Stimulated activated CD4-positive, alpha-beta T cell treated with anti-CD3 and anti-CD28 coated beads, TNF-alpha, amount 100 ng/mL, for 48 hours (primary cell): Measurements from ENCODE around the gene SMAD7.

Experiments
- DNase-seq, 3 donors: peaks; one replicate each; pipeline ENCODE4 v3.0.0-alpha.2; 2020; ENCODE audit warnings: low read depth in 3 of 3

SMAD7 gene

DNA sequence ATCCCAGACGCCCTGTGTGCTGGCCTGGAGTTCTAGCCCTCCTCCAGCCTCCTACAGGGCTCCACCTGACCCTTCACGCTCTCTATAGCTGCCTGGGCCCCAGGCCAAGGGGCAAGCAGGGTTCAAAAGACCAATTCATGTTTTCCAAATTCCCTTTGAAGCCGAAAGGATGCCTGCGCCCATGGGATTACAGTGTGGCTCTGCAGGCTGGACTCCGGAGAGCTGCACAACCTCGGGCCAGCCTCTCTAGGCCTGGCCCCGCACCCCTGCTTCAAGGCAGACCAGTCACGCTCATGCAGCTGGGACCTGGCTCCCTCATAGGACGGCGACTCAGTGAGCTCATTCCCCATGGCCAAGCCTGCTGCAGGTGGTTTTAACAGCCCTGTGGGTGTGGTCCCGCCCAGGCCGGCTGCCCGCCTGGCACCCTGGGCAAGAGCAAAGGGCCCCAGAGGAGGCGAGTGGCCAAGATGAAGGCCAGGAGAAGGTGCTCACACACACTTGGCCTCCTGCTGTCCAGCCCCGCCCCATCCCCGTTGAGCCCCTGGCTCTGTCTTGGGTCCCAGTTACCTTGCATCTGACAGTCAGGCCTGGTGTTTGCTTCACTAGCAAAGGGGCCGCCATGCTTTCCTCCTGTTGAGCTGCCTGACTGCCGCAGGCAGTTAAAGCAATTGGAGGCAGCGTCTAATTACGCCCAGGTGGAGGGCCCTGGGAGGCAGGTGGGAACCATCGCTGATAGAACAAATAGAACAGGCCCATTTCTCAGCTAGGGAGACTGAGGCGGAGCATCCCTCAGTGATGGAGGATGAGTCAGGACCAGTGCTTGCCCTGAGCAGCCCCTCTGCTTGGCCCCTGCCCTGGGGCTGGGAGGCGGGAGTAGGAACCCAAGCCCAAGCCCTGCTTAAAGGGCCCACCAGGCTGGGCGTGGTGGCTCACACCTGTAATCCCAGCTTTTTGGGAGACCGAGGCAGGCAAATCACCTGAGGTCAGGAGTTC is 56.9 kb downstream of the SMAD7 start:
- no peak for DNase-seq

DNA sequence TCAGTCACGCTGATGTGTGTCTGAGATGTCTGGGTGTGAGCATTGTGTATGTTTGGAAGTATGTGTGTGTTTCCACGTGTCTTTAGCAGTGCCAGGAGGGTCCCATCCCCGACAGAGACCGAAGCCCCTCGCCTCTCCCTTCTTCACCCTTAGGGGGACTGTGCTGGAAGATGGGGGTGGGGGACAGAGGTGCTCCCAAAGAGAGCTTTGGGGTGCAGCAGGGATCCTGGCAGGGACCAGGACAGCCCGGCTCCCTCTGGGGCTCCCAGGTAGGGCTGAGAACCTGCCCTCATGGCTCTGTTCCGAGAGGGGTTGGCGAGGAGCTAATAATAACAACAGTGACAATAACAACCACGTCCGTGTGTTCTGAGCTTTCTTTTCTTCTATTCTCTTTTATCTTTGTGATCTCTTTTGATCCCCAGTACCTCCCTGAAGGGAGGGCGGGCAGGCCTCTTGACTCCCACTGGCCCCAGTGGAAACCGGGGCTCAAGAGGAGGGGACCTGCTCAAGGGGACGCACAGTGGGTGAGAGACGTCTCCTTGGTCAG is 57.6 kb downstream of the SMAD7 start:
- DNase-seq, result no peak

DNA sequence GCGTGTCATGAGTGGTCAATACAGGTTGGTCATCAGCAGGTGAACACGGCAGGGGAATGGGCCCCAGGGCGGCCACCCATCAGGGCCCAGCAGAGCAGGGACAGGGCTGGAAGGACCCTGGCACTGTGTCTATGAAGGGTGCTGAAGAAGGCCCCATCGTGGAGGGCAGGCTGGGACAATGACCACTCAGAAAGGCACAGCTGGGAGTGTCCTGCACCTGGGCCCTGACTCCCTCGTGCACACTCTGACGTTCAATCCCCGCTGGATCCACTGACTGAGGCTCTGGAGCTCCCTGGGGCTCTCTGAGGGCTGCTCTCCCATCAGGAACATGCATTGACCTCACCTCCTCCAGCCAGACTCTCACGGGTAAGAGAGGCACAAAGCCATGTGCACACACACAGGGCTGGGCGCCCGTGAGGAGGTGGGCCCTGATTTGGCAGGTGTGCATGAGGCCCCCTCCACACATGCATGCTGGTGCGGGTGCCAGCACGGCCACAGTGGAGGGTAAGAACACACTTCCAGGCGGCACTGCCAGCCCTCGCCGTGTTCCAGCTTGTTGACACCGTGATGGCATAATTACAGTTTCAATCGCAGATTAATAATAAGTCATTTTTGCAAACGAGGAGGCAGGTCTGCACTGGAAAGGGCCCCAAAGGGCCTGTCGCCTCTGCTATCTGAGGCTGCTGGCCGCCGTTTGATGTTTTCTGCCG is 58.5 kb downstream of the SMAD7 start:
- DNase-seq, result no peak

DNA sequence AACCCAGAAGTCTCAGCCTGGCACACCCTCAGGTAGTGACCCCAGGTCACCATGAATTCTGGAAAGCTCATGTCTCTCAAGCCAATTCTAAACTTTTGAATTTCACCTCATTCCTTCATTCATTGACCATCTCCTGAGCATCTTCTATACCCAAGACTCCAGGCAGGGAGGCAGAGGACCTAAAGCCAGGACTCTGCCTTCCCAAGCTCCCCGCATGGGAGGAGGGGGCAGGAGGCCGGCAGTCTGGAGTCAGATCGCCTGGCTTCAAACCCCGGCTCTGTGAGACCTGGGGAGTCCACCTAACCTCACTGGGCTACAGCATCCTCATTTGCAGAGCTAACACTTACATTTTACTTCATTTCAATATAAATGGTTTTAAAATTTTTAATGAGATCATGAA is 59.0 kb downstream of the SMAD7 start:
- no peak for DNase-seq

DNA sequence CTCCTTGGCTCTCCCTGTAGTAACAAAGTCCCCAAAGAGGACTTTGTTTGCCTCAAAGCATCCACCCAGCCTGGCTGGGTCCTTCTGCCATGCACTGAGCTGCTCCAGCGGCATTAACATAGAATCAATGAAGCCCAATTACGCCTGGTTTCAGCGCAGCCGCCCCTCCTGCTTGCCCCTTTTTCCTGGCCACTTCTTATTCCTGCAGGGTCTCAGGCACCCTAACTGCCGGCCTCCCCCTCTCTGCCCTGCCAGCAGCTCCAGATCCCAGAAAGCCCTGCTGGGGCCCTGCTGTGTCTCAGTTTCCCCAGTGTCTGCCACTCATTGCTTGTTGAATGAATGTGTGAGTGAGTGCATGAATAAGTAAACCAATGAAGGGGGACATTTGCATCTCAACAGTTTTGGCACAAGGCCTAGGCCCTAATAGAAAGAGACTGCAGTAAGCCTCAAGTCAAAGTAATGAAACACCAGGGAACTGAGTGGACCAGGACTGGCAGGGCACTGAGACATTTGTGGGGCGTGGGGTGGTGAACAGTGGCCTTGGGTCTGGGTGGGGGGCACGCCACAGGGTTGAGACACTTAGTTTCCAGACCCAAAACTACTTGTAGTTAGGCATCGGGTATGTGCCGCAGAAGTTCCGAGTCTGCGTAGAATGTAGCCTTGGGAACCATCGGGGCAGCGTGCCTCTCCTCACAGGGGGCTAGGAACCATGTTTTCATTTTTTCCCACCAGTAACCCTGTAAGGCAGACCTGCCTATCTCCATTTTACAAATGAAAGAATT is 60.6 kb downstream of the SMAD7 start:
- DNase-seq, result no peak

DNA sequence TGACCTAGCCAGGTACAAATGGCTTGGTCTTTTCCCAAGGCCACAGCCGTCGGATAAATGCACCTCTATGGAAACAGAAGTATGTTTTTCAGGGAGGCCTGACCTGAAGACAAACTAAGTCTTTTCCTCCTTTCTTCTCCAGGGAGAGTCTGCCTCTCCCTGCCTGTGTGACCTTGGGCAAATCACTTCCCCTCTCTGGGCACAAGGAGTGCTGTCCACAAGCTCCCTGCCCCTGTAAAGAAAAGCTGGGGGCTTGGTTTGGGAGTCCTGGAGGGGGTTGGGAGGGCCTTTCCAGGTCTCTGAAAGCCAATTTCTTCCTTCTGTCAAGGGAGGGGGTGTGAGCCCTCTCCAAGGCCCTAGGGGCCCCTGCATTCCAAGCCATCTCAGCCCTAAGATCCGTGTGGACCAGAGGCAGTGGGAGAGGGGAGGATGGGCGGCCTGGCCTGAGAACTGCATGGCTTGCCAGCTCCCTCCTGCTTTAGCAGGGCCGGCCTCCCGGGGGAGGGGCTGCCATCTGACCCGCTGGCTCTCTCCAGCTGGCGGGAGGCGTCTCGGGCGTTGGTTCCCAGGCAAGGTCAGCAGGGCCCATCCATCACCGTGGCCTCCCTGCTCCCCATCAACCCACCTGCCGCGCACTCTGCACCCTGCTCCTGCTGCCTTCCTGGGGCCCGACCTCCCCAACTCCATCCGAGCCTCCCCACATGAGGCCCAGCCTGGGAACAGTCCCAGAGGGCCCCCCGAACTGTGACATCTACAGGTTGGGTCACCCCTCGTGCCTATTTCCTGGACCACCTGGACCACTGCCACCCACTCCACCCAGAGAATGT is 61.4 kb downstream of the SMAD7 start:
- no peak for DNase-seq

DNA sequence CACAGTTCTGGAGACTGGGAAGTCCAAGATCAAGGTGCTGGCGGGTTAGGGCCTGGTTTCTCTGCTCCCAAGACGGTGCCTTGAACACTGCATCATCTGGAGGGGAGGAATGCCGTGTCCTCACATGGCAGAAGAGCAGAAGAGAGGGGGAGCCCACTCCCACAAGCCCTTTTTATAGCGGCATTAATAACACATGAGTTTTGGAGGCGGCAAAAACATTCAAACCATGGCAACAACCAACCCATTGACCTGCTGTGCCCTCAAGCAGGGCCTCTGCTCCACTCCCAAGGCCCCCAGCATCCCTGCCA is 62.0 kb downstream of the SMAD7 start:
- DNase-seq, result no peak

DNA sequence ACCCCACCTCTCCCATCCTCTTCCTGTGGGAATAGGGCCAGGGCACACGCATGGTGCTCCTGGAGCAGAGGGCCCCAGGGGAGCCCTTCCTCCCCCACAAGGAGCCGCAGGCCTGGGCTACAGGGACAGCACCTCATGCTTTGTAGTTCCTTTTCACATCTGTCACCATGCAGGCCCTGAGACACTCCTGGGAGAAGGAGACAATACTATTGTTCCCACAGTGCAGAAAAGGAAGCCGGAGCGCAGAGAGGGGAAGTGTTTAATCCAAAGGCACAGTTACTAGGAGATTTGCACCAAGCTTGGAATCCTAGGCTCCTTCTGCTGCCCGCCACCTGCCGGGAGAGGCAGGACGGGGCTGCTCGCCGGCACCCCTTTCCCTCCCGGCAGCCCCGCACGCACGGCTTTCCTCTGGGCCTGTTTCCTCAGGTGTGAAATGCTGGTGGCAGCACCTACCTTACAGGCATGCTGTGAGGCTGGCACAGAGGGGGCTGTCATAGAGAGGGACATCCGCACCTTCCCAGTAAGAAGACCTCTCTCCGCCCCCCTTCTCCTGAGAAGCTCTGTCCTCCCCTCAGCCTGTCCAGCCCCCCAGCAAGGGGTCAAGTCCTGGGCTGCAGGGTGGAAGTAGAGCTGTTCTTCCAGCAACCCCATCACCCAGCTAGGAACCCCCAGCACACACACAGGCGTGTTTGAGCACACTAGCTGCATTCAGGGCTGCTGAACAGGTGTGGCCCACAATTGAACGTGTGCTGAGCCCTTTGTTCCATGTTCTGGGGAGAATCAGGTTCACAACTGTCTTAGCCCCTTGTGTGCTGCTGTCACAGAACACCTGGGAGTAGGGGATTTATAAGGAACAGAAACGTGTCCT is 62.6 kb downstream of the SMAD7 start:
- DNase-seq, result no peak

DNA sequence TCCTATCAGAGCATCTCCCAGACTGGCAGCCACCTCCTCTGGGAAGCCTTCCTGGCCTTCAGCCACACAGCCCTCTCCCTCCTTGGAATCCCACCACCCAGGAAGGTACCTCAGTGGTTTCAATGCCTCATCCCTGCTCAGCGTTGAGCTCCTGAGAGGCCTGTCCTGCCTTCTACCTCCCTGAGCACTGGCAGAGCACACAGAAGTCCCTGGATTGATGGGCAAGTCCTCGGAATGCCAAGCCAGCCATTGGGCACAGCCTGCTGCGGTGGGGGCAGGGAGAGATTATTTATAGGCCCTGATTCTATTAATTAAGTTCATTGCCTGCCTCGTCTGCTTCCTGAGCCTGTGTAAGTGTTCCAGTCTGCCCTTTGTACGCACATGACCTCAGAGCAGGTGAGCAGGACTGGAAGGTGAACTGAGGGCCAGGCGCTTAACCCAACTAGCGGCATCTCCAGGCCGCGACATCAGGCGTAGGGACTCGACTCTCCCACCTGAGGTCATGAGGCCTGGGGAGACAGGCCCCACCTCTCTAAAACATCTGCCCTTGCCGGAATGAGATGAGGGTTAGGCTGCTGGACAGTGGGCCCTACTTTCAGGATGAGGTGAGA is 63.4 kb downstream of the SMAD7 start:
- no peak for DNase-seq

DNA sequence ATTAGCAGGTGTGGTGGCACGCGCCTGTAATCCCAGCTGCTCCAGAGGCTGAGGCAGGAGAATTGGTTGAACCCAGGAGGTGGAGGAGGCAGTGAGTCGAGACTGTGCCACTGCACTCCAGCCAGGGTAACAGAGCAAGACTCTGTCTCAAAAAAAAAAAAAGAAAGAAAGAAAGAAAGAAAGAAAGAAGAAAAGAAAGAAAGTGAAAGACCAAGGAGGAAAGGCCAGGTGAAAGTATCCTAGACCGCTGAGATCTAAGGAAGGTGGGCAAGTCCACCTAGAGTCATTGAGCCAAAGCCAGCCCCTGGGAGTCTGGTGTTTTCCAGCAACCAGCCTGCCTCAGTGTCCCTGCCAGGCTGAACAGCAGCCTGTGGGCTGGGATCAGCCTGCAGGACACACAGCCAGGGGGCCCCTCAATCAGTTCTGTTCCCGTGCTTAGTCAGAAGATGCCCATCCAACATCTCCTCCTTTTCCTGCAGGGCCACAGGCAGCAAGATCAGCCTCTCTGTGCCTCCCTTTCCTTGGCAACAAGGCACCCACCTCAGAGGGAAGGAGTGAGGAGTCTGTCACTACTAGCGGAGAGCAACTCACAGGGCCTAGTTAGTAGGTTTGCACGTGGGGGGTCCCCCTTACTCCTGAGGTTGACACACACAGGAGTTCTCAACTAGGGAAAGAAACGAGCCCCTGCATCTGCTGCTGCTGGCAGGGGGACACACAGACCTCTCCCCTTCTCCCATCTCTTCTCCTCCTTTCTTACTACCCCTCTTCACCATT is 64.1 kb downstream of the SMAD7 start:
- DNase-seq, result no peak

DNA sequence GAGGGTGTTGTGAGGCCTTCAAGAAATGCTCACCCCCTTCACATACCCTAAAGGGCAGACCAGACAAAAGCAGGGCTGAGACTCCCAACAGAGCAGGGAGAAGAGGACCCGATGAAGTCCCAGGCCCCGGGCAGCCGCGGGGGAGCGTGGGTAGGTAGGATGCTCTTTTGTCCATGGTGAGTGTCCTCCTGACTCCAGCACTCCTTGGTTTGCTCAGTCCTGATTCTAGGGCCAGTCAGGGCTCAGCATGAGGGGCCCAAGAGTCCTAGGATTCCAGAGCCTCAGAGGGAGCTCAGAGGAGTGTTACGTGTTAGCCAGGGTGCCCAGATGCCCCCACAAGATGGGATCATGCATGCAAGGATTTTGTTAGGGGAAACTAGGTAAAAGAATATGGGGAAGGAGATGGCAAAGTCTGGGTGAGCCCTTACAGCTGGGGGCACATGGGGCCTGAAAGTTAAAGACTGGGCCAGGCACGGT is 64.8 kb downstream of the SMAD7 start:
- DNase-seq, result no peak

DNA sequence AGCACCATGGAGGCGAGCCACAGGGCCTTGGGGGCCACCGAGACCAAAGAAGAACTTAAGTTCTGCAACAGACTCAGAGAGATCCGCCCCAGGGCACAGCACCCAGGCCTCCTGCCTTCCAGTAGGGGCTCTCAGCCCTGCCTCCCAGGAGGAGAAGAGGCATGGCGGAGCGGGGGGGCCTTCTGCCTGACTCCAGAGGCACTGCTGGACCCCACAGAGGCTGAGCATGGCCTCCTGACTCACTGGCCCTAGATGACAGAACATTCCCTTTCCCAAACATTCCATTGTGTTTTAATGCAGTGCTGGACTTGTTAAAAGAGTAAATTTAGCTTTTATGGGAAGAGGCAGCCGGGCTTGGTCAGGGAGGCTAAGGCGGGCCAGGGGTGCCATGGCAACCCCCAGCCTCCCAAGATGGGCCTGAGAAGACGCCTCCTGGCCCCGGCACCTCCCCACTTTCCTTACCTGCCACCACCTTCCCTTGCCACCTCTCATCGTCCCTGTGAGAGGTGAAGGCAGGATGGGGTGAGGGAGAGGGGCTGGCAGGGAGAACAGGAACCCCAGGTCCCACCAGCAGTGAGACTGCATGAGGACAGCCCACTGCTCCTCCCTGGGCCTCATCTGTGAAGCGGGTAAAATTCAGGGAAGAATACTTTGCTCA is 65.4 kb downstream of the SMAD7 start:
- no peak for DNase-seq

DNA sequence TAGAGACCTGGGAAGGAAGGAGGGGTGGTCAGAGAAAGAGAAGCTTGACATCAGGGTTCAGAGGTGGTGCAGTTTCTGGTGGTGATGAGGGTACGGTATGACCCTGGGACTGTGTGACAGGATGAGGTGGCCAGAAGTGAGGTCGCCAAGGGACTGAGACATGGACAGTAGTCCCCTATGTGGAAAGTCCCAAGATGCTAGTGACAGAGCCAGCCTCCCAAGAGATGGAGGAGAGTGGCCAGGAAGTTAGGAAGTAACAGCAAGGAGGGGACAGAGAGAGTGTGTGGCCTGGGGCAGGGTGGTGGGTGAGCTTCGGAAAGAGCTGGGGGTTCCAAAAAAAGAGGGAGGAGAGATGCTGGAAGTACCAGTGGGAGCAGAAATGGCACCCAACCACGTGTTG is 66.0 kb downstream of the SMAD7 start:
- DNase-seq, result no peak

DNA sequence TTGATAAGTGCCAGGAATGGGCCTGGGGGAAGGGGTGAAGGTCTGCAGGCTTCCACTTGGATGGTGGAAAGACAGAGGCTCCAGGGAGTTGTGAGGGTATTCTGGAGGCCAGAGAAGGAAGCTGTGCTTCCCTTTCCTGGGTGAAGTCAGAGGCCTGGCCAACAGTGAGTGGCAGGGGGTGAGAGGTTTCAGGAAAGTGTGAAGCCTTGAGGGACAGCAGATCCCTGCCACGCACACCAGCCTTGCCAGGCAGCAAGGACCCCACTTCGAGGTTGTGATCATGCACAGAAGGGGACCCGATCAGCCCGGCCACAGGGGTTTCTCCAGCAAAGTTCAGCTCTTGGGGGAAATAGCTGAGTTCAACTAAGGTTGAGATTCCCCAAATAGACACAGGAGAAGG is 66.5 kb downstream of the SMAD7 start:
- no peak for DNase-seq

DNA sequence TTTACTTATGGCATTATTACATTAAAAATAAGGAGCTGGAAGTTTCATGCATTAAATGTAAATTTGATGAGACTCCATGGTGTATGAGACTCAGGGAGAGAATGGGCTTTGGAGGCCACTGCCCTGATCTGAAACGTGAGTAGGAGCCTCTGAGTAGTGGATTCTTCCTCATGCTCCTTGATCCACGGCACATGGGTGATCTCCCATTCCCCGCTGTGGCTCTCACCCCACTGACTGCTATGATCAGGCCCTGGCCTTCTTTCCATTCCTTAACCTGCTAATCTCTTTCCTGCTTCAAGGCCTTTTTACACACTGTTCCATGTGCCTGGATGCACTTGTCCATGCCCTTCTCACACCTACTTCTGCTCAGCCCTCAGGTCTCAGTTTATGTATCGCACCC is 68.4 kb downstream of the SMAD7 start:
- no peak for DNase-seq

DNA sequence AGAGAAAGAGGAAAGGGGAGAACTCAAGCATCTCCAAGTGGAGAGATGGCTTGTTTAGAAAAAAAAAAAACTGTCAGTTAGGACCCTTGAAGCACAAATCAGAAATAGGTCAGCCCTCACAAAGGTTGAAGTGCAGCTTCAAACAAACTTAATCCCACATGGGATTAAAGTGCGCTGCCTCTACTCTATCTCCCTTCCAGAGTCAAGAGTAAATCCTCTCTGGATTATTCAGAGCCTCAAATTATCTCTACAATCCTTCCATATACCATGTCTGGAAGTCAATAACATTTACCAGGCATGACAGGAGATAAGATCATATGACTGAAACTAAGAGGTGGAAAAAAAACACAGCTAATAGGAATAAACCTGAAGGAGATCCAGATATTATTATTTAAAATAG is 69.8 kb downstream of the SMAD7 start:
- DNase-seq, result no peak

DNA sequence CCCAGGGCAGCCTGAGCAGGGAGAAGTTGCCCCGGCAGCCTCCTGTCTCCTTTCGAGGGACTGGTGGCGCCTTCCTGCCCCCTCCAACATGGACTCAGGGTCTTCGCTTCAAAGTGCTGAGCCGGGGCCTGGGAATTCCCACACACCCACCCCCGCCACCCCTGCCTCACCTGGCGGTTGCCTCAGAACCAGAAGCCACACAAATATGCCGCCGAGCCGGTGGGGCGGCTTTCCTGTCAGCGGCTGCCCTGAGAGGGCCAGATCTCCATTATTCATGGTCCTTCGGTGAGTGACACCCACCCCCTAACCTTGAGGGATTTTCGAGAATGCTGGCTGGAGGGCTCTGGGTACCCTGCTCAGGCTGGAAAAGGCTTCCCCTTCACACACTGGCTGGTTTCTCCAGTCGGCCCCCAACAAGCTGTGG is 71.7 kb downstream of the SMAD7 start:
- no peak for DNase-seq

DNA sequence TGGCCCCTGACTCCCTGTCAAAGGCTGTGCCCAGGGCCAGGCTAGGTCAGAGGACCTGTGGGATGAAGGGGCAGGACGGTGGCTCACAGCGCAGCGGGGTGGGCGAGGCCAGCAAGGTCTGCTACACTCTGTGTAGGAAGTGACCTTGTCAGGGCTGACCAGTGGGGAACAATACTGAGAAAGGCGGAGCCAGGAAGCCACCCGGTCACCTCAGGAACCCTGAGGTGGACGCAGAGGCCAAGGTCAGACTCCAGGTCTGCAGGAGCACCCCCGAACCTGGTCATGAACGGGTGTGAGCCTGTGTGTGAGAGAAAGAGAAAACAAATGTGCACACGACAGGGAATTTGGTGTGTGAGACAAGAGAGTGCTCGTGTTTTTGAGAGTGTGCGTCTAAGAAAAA is 72.3 kb downstream of the SMAD7 start:
- no peak for DNase-seq
